ENCODE measurements around the gene BCL11A.

BCL11A gene

DNA sequence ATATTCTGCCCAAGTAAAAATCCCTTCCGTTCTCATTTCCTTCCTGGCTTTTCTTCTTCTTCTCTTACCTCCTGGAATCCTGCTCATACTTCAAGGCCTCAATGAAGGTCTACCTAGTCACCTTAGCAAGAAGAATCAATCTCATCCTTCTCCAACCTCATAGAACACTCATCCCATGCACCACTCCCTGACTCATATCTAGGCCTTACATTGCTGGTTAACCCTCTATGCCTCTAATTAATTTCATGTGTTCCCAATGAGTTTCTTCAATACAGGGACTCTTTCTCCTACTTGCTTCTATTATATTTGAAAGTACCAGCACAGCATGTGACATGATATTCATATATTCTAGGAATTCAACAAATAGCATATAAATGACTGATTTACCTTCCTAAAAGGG is 63.0 kb downstream of the BCL11A start:
- TF ChIP-seq SUZ12 (IDR thresholded peaks at IDR 0.05; ENCODE audit: extremely low read depth, insufficient read depth, insufficient read length) (no peak), ZNF274 (IDR thresholded peaks at IDR 0.05; ENCODE audit: low read depth, low read length) (no peak)
- Histone ChIP-seq H3K36me3 (ENCODE audit: insufficient read depth, insufficient read length, low read length) (peaks cover 17% of the 10 kb centered on the region), H3K27me3 (ENCODE audit: insufficient read depth, insufficient read length) (no peaks in the 10 kb centered on the region), H3K4me3 (ENCODE audit: insufficient read length, low read depth) (no peak overlapping the region), H3K9me3 (ENCODE audit: insufficient read depth, low read length) (no peaks in the 10 kb centered on the region), H3K9ac (ENCODE audit: insufficient read length, low read depth) (no peak overlapping the region), H3K4me1 (ENCODE audit: insufficient read depth, insufficient read length) (no peaks in the 10 kb centered on the region)
- DNase-seq (ENCODE audit: low read depth, low spot score): no peak

DNA sequence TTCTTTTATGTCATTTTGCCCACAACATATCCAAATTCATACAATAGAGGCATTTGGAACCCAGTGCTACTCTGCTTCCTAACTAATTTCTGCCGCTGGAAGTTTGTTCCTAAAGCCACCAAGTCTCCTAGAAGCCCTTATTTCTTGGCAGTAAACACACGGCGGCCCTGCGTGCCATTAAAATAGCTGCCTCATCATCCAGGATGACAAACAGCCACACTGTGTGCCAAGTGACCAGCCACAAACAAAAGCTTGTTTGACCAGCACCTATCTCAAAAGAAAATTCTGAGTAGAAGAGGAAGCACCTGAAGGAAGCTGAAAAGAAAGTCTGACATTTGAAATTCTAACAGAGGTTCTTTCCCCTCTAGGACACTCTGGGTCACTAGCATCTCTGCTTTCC is 64.2 kb downstream of the BCL11A start:
- H3K27me3 ChIP-seq (ENCODE audit: insufficient read depth, insufficient read length): no peaks in the 10 kb centered on the region

DNA sequence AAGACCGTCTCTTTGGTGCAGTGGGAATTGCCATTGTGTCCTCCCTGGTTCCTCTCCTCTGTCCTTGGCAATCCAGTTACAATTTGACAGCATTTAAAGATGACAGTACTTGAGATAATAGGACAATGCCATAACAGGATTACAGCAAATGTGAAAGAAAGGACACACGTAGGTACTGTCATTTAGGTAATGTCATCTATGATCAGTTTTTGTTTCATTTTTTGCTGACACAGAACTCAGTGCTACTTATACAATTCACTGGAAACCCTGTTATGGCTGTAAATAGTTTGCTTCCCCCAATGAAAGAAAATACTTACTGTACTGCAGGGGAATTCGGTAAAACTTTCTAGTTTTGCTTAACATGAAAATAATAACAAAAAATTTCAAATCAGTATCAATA is 65.2 kb downstream of the BCL11A start:
- Histone ChIP-seq H3K4me3 (ENCODE audit: insufficient read length, low read depth) (no peak overlapping the region), H3K9me3 (ENCODE audit: insufficient read depth, low read length) (no peaks in the 10 kb centered on the region), H3K9ac (ENCODE audit: insufficient read length, low read depth) (no peak overlapping the region), H3K4me1 (ENCODE audit: insufficient read depth, insufficient read length) (peaks cover 6% of the 10 kb centered on the region), H3K36me3 (ENCODE audit: insufficient read depth, insufficient read length, low read length) (peaks cover 12% of the 10 kb centered on the region), H3K27me3 (ENCODE audit: insufficient read depth, insufficient read length) (no peaks in the 10 kb centered on the region)
- no peak for DNase-seq (ENCODE audit: low read depth, low spot score)
- TF ChIP-seq SUZ12 (IDR thresholded peaks at IDR 0.05; ENCODE audit: extremely low read depth, insufficient read depth, insufficient read length) (no peak), YY1 (IDR thresholded peaks at IDR 0.05; ENCODE audit: insufficient read depth, insufficient read length) (no peak), ZNF274 (IDR thresholded peaks at IDR 0.05; ENCODE audit: low read depth, low read length) (no peak)

More for the DNA sequence above, 64.2 kb downstream of the BCL11A start:
- H3K36me3 ChIP-seq (ENCODE audit: insufficient read depth, insufficient read length, low read length): peaks cover 17% of the 10 kb centered on the region
- no peaks in the 10 kb centered on the region for H3K9me3 ChIP-seq (ENCODE audit: insufficient read depth, low read length)
- H3K4me3 ChIP-seq (ENCODE audit: insufficient read length, low read depth): no peak overlapping the region
- TF ChIP-seq YY1 (IDR thresholded peaks at IDR 0.05; ENCODE audit: insufficient read depth, insufficient read length) (no peak), SUZ12 (IDR thresholded peaks at IDR 0.05; ENCODE audit: extremely low read depth, insufficient read depth, insufficient read length) (no peak), ZNF274 (IDR thresholded peaks at IDR 0.05; ENCODE audit: low read depth, low read length) (no peak)
- peaks cover 6% of the 10 kb centered on the region for H3K4me1 ChIP-seq (ENCODE audit: insufficient read depth, insufficient read length)
- DNase-seq (ENCODE audit: low read depth, low spot score): no peak
- no peak overlapping the region for H3K9ac ChIP-seq (ENCODE audit: insufficient read length, low read depth)

GRCh38 chr2:60487174-60487573 is 66.3 kb downstream of the BCL11A start:
- TF ChIP-seq ZNF274 (IDR thresholded peaks at IDR 0.05; ENCODE audit: low read depth, low read length) (no peak), YY1 (IDR thresholded peaks at IDR 0.05; ENCODE audit: insufficient read depth, insufficient read length) (no peak), SUZ12 (IDR thresholded peaks at IDR 0.05; ENCODE audit: extremely low read depth, insufficient read depth, insufficient read length) (no peak)
- Histone ChIP-seq H3K9me3 (ENCODE audit: insufficient read depth, low read length) (no peaks in the 10 kb centered on the region), H3K27me3 (ENCODE audit: insufficient read depth, insufficient read length) (no peaks in the 10 kb centered on the region), H3K4me1 (ENCODE audit: insufficient read depth, insufficient read length) (peaks cover 6% of the 10 kb centered on the region), H3K36me3 (ENCODE audit: insufficient read depth, insufficient read length, low read length) (peaks cover 15% of the 10 kb centered on the region), H3K4me3 (ENCODE audit: insufficient read length, low read depth) (no peak overlapping the region), H3K9ac (ENCODE audit: insufficient read length, low read depth) (no peak overlapping the region)
- no peak for DNase-seq (ENCODE audit: low read depth, low spot score)

DNA sequence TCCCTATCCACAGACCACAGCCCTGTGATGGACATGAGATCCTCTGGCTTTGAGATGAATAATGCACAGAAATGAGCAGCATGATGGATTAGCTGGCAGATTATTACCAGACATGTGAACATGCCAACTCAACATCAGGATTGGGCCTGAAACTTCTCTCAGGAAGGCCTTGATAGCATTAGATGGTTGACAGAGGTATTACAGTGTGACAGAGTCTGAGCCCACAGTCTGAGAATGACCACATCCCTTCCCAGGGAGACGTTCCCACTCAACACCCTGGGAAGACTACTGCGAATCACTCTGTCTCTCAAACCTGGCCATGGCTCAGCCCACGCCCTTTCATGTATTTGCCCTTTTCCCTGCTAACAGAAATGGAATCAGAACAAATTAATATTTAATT is 66.9 kb downstream of the BCL11A start:
- TF ChIP-seq YY1 (IDR thresholded peaks at IDR 0.05; ENCODE audit: insufficient read depth, insufficient read length) (no peak), SUZ12 (IDR thresholded peaks at IDR 0.05; ENCODE audit: extremely low read depth, insufficient read depth, insufficient read length) (no peak), ZNF274 (IDR thresholded peaks at IDR 0.05; ENCODE audit: low read depth, low read length) (no peak)
- H3K9ac ChIP-seq (ENCODE audit: insufficient read length, low read depth): no peak overlapping the region
- no peaks in the 10 kb centered on the region for H3K27me3 ChIP-seq (ENCODE audit: insufficient read depth, insufficient read length)
- no peaks in the 10 kb centered on the region for H3K9me3 ChIP-seq (ENCODE audit: insufficient read depth, low read length)
- H3K36me3 ChIP-seq (ENCODE audit: insufficient read depth, insufficient read length, low read length): peaks cover 15% of the 10 kb centered on the region
- peaks cover 6% of the 10 kb centered on the region for H3K4me1 ChIP-seq (ENCODE audit: insufficient read depth, insufficient read length)
- H3K4me3 ChIP-seq (ENCODE audit: insufficient read length, low read depth): no peak overlapping the region
- no peak for DNase-seq (ENCODE audit: low read depth, low spot score)

- no peaks in the 10 kb centered on the region for H3K27me3 ChIP-seq (ENCODE audit: insufficient read depth, insufficient read length)
- H3K4me1 ChIP-seq (ENCODE audit: insufficient read depth, insufficient read length): peaks cover 6% of the 10 kb centered on the region
- peaks cover 15% of the 10 kb centered on the region for H3K36me3 ChIP-seq (ENCODE audit: insufficient read depth, insufficient read length, low read length)
- H3K9ac ChIP-seq (ENCODE audit: insufficient read length, low read depth): no peak overlapping the region
- DNase-seq (ENCODE audit: low read depth, low spot score): no peak
- H3K9me3 ChIP-seq (ENCODE audit: insufficient read depth, low read length): no peaks in the 10 kb centered on the region
- H3K4me3 ChIP-seq (ENCODE audit: insufficient read length, low read depth): no peak overlapping the region
- TF ChIP-seq YY1 (IDR thresholded peaks at IDR 0.05; ENCODE audit: insufficient read depth, insufficient read length): no peak
- TF ChIP-seq ZNF274 (IDR thresholded peaks at IDR 0.05; ENCODE audit: low read depth, low read length): no peak
- TF ChIP-seq SUZ12 (IDR thresholded peaks at IDR 0.05; ENCODE audit: extremely low read depth, insufficient read depth, insufficient read length): no peak
Measured at GRCh38 chr2:60486067-60486466, 67.4 kb downstream of the BCL11A start.

DNA sequence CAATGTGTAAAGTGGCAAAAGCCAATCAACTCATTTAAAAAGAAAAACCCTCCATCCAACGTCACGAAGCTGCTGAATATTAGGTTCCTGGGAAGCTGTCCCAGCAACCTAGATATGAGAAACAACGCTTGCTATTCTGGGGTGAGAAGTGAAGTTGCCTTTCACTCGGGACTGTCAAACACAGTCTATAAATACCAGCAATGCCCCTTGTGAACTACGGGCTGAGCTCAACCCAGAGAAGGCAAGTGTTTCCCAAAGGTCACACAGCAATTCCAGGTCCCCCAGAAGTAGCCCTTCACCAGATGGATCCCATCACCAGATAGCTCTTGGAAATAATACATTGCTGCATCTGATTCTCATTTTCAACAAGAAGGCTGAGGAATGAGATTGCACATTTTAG is 67.9 kb downstream of the BCL11A start:
- no peak for DNase-seq (ENCODE audit: low read depth, low spot score)
- no peaks in the 10 kb centered on the region for H3K27me3 ChIP-seq (ENCODE audit: insufficient read depth, insufficient read length)
- no peak overlapping the region for H3K9ac ChIP-seq (ENCODE audit: insufficient read length, low read depth)
- peaks cover 15% of the 10 kb centered on the region for H3K36me3 ChIP-seq (ENCODE audit: insufficient read depth, insufficient read length, low read length)
- H3K4me3 ChIP-seq (ENCODE audit: insufficient read length, low read depth): no peak overlapping the region
- H3K9me3 ChIP-seq (ENCODE audit: insufficient read depth, low read length): no peaks in the 10 kb centered on the region
- no peak for TF ChIP-seq YY1 (IDR thresholded peaks at IDR 0.05; ENCODE audit: insufficient read depth, insufficient read length)
- H3K4me1 ChIP-seq (ENCODE audit: insufficient read depth, insufficient read length): peaks cover 8% of the 10 kb centered on the region

- Histone ChIP-seq H3K36me3 (ENCODE audit: insufficient read depth, insufficient read length, low read length) (peaks cover 15% of the 10 kb centered on the region), H3K4me3 (ENCODE audit: insufficient read length, low read depth) (no peak overlapping the region), H3K27me3 (ENCODE audit: insufficient read depth, insufficient read length) (no peaks in the 10 kb centered on the region), H3K9ac (ENCODE audit: insufficient read length, low read depth) (no peak overlapping the region), H3K4me1 (ENCODE audit: insufficient read depth, insufficient read length) (peaks cover 8% of the 10 kb centered on the region), H3K9me3 (ENCODE audit: insufficient read depth, low read length) (no peaks in the 10 kb centered on the region)
- no peak for DNase-seq (ENCODE audit: low read depth, low spot score)
- TF ChIP-seq ZNF274 (IDR thresholded peaks at IDR 0.05; ENCODE audit: low read depth, low read length): no peak
- TF ChIP-seq SUZ12 (IDR thresholded peaks at IDR 0.05; ENCODE audit: extremely low read depth, insufficient read depth, insufficient read length): no peak
Measured at GRCh38 chr2:60485055-60485454, 68.4 kb downstream of the BCL11A start.
